H9 (cell line): ENCODE measurements around the gene GABRB1. TPM values are rescaled to one million over a fixed set of nuclear protein-coding genes. Genes with fewer than 3 reads are reported as not detected.

Experiments
- DNase-seq: peaks from one replicate; pipeline ENCODE4 v3.0.0-alpha.2; 2017
- H2AFZ ChIP-seq: one replicate; pipeline ENCODE4 v1.6.1; 2013; ENCODE audit warnings: mild to moderate bottlenecking, low read length, control low read depth, moderate library complexity
- H2AK5ac ChIP-seq: 2 replicates; pipeline ENCODE4 v1.6.1; 2013; ENCODE audit warnings: low read length, control low read depth, mixed read lengths; ENCODE audit not compliant: insufficient read length
- H2BK120ac ChIP-seq: one replicate; pipeline ENCODE4 v1.6.1; 2013; ENCODE audit warnings: low read depth, mild to moderate bottlenecking, low read length, control low read depth, inconsistent platforms; ENCODE audit not compliant: poor library complexity, severe bottlenecking
- H2BK12ac ChIP-seq: 2 replicates; pipeline ENCODE4 v1.6.1; 2013; ENCODE audit warnings: low read length, control low read depth, mixed read lengths, low read depth; ENCODE audit not compliant: insufficient read length
- H2BK15ac ChIP-seq: 2 replicates; pipeline ENCODE4 v1.6.1; 2013; ENCODE audit warnings: low read depth, low read length, control low read depth
- H2BK20ac ChIP-seq: one replicate; pipeline ENCODE4 v1.6.1; 2013; ENCODE audit warnings: low read depth, mild to moderate bottlenecking, low read length, control low read depth, inconsistent platforms; ENCODE audit not compliant: poor library complexity, severe bottlenecking
- H2BK5ac ChIP-seq: 2 replicates; pipeline ENCODE4 v1.6.1; 2013; ENCODE audit warnings: low read length, control low read depth, mixed read lengths; ENCODE audit not compliant: insufficient read length
- H3K14ac ChIP-seq: 2 replicates; pipeline ENCODE4 v1.6.1; 2013; ENCODE audit warnings: low read length, control low read depth; ENCODE audit not compliant: insufficient read depth
- H3K18ac ChIP-seq: 2 replicates; pipeline ENCODE4 v1.6.1; 2013; ENCODE audit warnings: low read depth, mild to moderate bottlenecking, mixed read lengths, low read length, control low read depth; ENCODE audit not compliant: insufficient read length
- H3K23ac ChIP-seq: 2 replicates; pipeline ENCODE4 v1.6.1; 2013; ENCODE audit warnings: low read length, control low read depth, mixed read lengths, low read depth; ENCODE audit not compliant: insufficient read length
- H3K23me2 ChIP-seq: 2 replicates; pipeline ENCODE4 v1.6.1; 2013; ENCODE audit warnings: low read depth, mild to moderate bottlenecking, mixed read lengths, low read length, control low read depth; ENCODE audit not compliant: insufficient read length, poor library complexity, severe bottlenecking
- H3K27ac ChIP-seq: 2 replicates; pipeline ENCODE4 v1.5.1; 2013; ENCODE audit warnings: low read length, control low read depth, mixed read lengths, low read depth; ENCODE audit not compliant: insufficient read length
- H3K27me3 ChIP-seq: 2 replicates; pipeline ENCODE4 v1.6.1; 2013; ENCODE audit warnings: low read length, control low read depth, inconsistent platforms; ENCODE audit not compliant: insufficient read depth
- H3K4ac ChIP-seq: 2 replicates; pipeline ENCODE4 v1.6.1; 2013; ENCODE audit warnings: low read depth, mild to moderate bottlenecking, control low read depth, inconsistent platforms, low read length, moderate library complexity
- H3K4me1 ChIP-seq: 2 replicates; pipeline ENCODE4 v1.6.1; 2013; ENCODE audit warnings: low read length, control low read depth, inconsistent platforms; ENCODE audit not compliant: insufficient read depth
- H3K4me2 ChIP-seq: 2 replicates; pipeline ENCODE4 v1.6.1; 2013; ENCODE audit warnings: low read length, control low read depth, mixed read lengths; ENCODE audit not compliant: insufficient read length, insufficient read depth
- H3K56ac ChIP-seq: 2 replicates; pipeline ENCODE4 v1.6.1; 2013; ENCODE audit warnings: low read depth, mild to moderate bottlenecking, mixed read lengths, low read length, control low read depth; ENCODE audit not compliant: insufficient read length
- H3K79me1 ChIP-seq: 2 replicates; pipeline ENCODE4 v1.6.1; 2013; ENCODE audit warnings: low read depth, mild to moderate bottlenecking, moderate library complexity, low read length, control low read depth, inconsistent platforms; ENCODE audit not compliant: insufficient read depth, poor library complexity, severe bottlenecking
- H3K79me2 ChIP-seq: 2 replicates; pipeline ENCODE4 v1.6.1; 2013; ENCODE audit warnings: low read length, control low read depth, inconsistent platforms; ENCODE audit not compliant: insufficient read depth
- H3K9ac ChIP-seq: 2 replicates; pipeline ENCODE4 v1.6.1; 2013; ENCODE audit warnings: low read length, control low read depth, mixed read lengths; ENCODE audit not compliant: insufficient read length; ENCODE audit errors: extremely low read depth
- H3K9me3 ChIP-seq: one replicate; pipeline ENCODE4 v1.6.1; 2013; ENCODE audit warnings: low read depth, low read length, inconsistent platforms; ENCODE audit not compliant: control insufficient read depth
- H3T11ph ChIP-seq: one replicate; pipeline ENCODE4 v1.6.1; 2013; ENCODE audit warnings: mild to moderate bottlenecking, low read length, control low read depth, inconsistent platforms
- H4K20me1 ChIP-seq: one replicate; pipeline ENCODE4 v1.6.1; 2013; ENCODE audit not compliant: control insufficient read depth, insufficient read length, insufficient read depth
- H4K5ac ChIP-seq: 2 replicates; pipeline ENCODE4 v1.6.1; 2013; ENCODE audit warnings: low read depth, mild to moderate bottlenecking, mixed read lengths, low read length, control low read depth; ENCODE audit not compliant: insufficient read length
- H4K8ac ChIP-seq: replicated peaks from 2 replicates; pipeline ENCODE4 v1.6.1; 2013; ENCODE audit warnings: low read length, control low read depth, mixed read lengths, low read depth; ENCODE audit not compliant: insufficient read length
- H4K91ac ChIP-seq: 2 replicates; pipeline ENCODE4 v1.6.1; 2013; ENCODE audit warnings: low read depth, mild to moderate bottlenecking, moderate library complexity, mixed read lengths, low read length, control low read depth; ENCODE audit not compliant: insufficient read length
- H3K27ac Mint-ChIP-seq, 3 experiments: 2 replicates in 2 of 3; 3 replicates in 1 of 3; pipeline ENCODE4 v1.8.0; 2020 to 2021; ENCODE audit warnings: mixed read lengths in 3 of 3, mild to moderate bottlenecking in 1 of 3, moderate library complexity in 1 of 3
- H3K27me3 Mint-ChIP-seq: 2 replicates; pipeline ENCODE4 v1.8.0; 2021; ENCODE audit warnings: low read depth, mild to moderate bottlenecking, moderate library complexity, mixed read lengths
- H3K36me3 Mint-ChIP-seq, 3 experiments: 2 replicates in 2 of 3; 3 replicates in 1 of 3; pipeline ENCODE4 v1.8.0; 2020 to 2021; ENCODE audit warnings: low read depth in 3 of 3, mixed read lengths in 3 of 3; ENCODE audit not compliant: insufficient read depth in 1 of 3
- H3K4me1 Mint-ChIP-seq, 2 experiments: 2 replicates each; pipeline ENCODE4 v1.8.0; 2020; ENCODE audit warnings: mixed read lengths in 2 of 2
- H3K4me3 Mint-ChIP-seq, 2 experiments: 2 replicates in 1 of 2; 3 replicates in 1 of 2; pipeline ENCODE4 v1.8.0; 2020 to 2021; ENCODE audit warnings: mild to moderate bottlenecking in 2 of 2, mixed read lengths in 2 of 2, moderate library complexity in 1 of 2
- H3K9me3 Mint-ChIP-seq, 2 experiments: 2 replicates in 1 of 2; 3 replicates in 1 of 2; pipeline ENCODE4 v1.8.0; 2020; ENCODE audit warnings: mild to moderate bottlenecking in 2 of 2, mixed read lengths in 2 of 2, moderate library complexity in 1 of 2
- WGBS: extraction: QIAGEN DNeasy Blood & Tissue Kit; methylation state at CpG from one replicate; pipeline ENCODE4 v1.1.7; 2013; ENCODE audit warnings: missing lambda C conversion rate, low lambda C conversion rate, mixed read lengths; ENCODE audit not compliant: insufficient read length; ENCODE audit errors: extremely low coverage; 5-methylcytosine and 5-hydroxymethylcytosine counted together
- total RNA-seq: library from RNA; stranded (reverse); gene quantifications from 2 replicates; pipeline ENCODE4 v1.2.1, GENCODE V29; 2021
- TF ChIP-seq, protein P1 (sequence below): fragments of 200-600 bp; sonication (generic); conservative IDR thresholded peaks from 3 replicates; pipeline ENCODE4 v1.8.0; 2021; ENCODE audit warnings: antibody characterized with exemption, mild to moderate bottlenecking

The GABRB1 gene
- total RNA-seq, 1 experiment from 2014 or later, result 0.39 TPM

DNA sequence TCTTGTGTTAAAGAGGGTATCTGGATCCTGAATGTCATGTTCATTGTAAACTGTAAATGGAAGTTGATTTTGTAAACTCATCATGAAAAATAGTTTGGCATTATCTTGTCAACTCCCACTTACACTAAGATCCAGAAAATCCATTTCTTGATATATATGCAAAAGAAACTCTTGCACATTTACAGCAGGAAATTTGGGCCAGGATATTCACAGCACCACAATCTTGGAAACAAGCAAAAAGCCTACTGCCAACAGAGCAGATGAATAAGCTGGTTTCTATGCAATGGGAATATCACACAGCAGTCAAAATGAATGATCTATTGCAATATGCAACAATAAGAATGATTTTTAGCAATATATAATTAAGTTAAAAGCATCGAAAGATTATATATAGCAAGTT is 46.6 kb upstream of the GABRB1 start:
- H2BK12ac ChIP-seq, result no peak overlapping the region
- no peaks in the 10 kb centered on the region for H3K9me3 Mint-ChIP-seq
- no peaks in the 10 kb centered on the region for H3K9me3 ChIP-seq
- H4K91ac ChIP-seq, result no peak overlapping the region
- no CpG with 5 or more reads among the region's 1 CpG for WGBS
- H3K27ac ChIP-seq, result no peak overlapping the region
- H3K23me2 ChIP-seq, result no peaks in the 10 kb centered on the region
- H3K4me2 ChIP-seq, result no peak overlapping the region
- no peak overlapping the region for H3K23ac ChIP-seq
- no peak overlapping the region for H2BK5ac ChIP-seq
- no peak overlapping the region for H2BK15ac ChIP-seq
- no peak overlapping the region for H2AK5ac ChIP-seq
- no peaks in the 10 kb centered on the region for H3K79me2 ChIP-seq
- H3K4me1 Mint-ChIP-seq, result peaks cover 4 to 7% of the 10 kb centered on the region in 2 experiments; a peak in 3 of 4 replicates
- H3K18ac ChIP-seq, result no peak overlapping the region
- peaks cover 13% of the 10 kb centered on the region for H3K27me3 Mint-ChIP-seq
- TF ChIP-seq, protein P1, sequence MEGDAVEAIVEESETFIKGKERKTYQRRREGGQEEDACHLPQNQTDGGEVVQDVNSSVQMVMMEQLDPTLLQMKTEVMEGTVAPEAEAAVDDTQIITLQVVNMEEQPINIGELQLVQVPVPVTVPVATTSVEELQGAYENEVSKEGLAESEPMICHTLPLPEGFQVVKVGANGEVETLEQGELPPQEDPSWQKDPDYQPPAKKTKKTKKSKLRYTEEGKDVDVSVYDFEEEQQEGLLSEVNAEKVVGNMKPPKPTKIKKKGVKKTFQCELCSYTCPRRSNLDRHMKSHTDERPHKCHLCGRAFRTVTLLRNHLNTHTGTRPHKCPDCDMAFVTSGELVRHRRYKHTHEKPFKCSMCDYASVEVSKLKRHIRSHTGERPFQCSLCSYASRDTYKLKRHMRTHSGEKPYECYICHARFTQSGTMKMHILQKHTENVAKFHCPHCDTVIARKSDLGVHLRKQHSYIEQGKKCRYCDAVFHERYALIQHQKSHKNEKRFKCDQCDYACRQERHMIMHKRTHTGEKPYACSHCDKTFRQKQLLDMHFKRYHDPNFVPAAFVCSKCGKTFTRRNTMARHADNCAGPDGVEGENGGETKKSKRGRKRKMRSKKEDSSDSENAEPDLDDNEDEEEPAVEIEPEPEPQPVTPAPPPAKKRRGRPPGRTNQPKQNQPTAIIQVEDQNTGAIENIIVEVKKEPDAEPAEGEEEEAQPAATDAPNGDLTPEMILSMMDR, result no peak
- H4K8ac ChIP-seq, result no peak overlapping the region
- no peak overlapping the region for H3K27ac Mint-ChIP-seq
- no peaks in the 10 kb centered on the region for H3K36me3 Mint-ChIP-seq
- H2BK20ac ChIP-seq, result no peak overlapping the region
- no peak for DNase-seq
- no peak overlapping the region for H3T11ph ChIP-seq
- no peaks in the 10 kb centered on the region for H3K27me3 ChIP-seq
- H3K4ac ChIP-seq, result no peak overlapping the region
- H2BK120ac ChIP-seq, result no peak overlapping the region
- H4K5ac ChIP-seq, result no peak overlapping the region
- H3K9ac ChIP-seq, result no peak overlapping the region
- no peak overlapping the region for H3K56ac ChIP-seq
- no peaks in the 10 kb centered on the region for H4K20me1 ChIP-seq
- no peak overlapping the region for H3K14ac ChIP-seq
- H3K4me3 Mint-ChIP-seq, result no peak overlapping the region
- H3K79me1 ChIP-seq, result no peaks in the 10 kb centered on the region
- no peak overlapping the region for H2AFZ ChIP-seq
- no peaks in the 10 kb centered on the region for H3K4me1 ChIP-seq
